Stimulated activated CD8-positive, alpha-beta memory T cell treated with anti-CD3 and anti-CD28 coated beads, Interleukin-4, amount 100 ng/mL, for 24 hours (primary cell): Measurements from ENCODE around the gene FERMT2.

Experiments
- DNase-seq: peaks from one replicate; pipeline ENCODE4 v3.0.0-alpha.2; 2020; ENCODE audit warnings: low read depth

The FERMT2 gene

DNA sequence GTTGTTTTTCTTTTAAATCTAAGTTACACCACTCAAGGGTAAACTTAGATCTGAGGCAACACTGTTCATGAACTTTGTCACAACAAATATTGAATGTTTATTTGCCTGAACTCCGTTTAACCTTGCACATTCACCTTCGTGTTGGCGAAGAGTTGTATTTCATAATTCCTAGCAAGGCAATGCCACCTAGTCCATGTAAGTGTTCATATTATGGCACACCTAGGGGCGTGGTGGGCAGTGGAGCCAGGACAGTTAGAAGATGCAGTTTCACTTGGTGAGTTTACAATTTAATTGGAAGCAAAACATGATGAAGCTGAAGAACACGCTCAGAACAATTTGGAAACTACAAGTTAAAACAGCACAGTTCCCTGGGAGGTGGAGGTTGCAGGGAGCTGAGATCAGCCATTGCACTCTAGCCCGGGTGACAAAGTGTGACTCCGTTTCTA is 129.0 kb downstream of the FERMT2 start:
- DNase-seq, result no peak

DNA sequence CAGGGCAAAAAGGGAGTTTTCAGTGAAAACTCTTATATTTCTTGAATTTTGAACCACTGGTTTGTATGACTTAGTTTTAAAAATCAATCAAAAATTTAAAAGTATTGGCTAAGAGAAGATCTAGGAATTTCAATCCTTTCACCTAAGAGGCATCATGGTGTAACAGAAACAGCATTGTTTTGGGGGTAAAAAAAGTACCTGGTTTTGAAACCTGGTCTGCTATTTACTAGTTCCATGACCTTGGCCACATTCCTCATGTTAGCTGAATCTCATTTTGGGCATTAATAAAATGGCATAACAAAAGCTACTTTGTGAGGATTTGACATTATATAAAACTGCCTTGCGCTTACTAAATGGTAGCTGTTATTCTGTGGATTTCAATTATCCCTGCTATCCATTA is 142.7 kb downstream of the FERMT2 start:
- DNase-seq, result no peak
